ENCODE measurements around the gene CEP68. TPM values are rescaled to one million over a fixed set of nuclear protein-coding genes. Genes with fewer than 3 reads are reported as not detected.
"Not testable (repeated sequence)": the region's sequence is repeated elsewhere in the genome, so short reads cannot be mapped to it uniquely, and the experiment has no call there.

Gene CEP68
- total and polyA plus RNA-seq, 7 experiments from 2014 or later, result 8.5 to 52.0 (median 25.6) TPM

DNA sequence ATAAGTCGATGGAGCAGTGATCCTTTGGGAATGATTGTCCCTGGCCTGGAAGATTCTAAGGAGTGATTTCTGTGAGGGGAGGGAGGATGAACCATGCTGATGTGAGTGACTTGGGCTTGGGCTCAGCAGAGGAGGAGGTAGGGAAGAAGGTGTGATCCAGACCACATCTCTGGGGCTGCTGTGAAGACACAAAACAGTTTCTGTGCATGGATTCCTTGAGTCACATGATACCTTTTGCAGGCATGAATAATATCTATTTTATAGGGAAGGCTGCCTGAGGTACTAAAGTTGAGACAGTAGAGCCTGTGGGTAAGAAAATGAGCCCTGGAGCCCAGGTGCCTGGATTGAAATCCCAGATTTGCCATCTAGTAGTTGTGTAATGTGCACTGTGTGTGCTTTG lies 37.2 kb upstream of the CEP68 start:
- H3K4me3 ChIP-seq (ENCODE audit: low read length), result no peak overlapping the region
- POLR2A ChIA-PET, result no interaction called here

DNA sequence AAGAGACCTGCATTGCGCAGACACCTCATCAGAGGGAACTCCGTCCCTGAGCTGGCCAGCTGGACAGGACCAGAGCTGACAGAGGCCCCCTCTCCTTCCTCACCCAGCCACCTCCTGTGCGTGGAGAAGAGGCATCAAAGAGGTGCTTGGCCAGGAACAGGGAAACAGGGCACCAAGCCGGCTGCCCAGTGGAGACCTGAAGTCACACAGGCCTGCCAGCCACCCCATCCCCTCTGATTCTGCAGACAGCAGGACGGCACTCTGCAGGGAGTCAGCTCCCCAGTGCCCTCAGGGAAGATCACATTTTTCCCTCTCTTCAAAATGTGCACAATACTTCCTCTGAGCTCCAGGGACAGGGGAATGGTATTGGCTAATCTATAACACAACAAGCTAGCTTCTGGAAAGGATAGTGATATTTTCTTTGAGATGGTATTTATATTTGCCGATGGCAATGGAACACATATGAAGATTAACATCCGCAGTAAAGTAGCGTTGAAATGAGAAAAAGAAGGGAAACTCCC lies 36.5 kb upstream of the CEP68 start:
- ATAC-seq, result no peak
- intact Hi-C loops (cut with micrococcal nuclease), result no loop called here
- Histone ChIP-seq H3K9me3 (ENCODE audit: control insufficient read depth in 2 of 3, low read length in 3 of 3) (no peaks in the 10 kb centered on the region), H3K27me3 (ENCODE audit: control insufficient read depth in 2 of 2, insufficient read depth in 2 of 2, low read length in 2 of 2) (no peaks in the 10 kb centered on the region), H3K27ac (ENCODE audit: low read depth, low read length) (no peak overlapping the region), H3K4me1 (ENCODE audit: control insufficient read depth in 2 of 2, insufficient read depth in 2 of 2, low read length in 2 of 2) (no peaks in the 10 kb centered on the region), H3K4me3 (ENCODE audit: low read length) (no peak overlapping the region), H3K36me3 (ENCODE audit: control insufficient read depth in 2 of 3, insufficient read depth in 3 of 3, low read length in 3 of 3) (no peaks in the 10 kb centered on the region)
- Mint-ChIP-seq H3K36me3 (peaks cover 4 to 48% (median 16%) of the 10 kb centered on the region in 5 donors), H3K27me3 (no peaks in the 10 kb centered on the region), H3K9me3 (no peaks in the 10 kb centered on the region), H3K4me1 (peaks cover 0 to 11% (median 9%) of the 10 kb centered on the region in 7 donors), H3K4me3 (no peak overlapping the region), H3K27ac (no peak overlapping the region)
- POLR2A ChIA-PET, result interaction anchor here (0.5 kb wide), 2 partner anchors 36 to 90 kb away, joined by 3 read pairs; no protein-coding TSS in a partner anchor
- no peak for DNase-seq
- CTCF ChIA-PET, result interaction anchor here (1.2 kb wide), 1 partner anchor 12 kb away, joined by 3 read pairs; no protein-coding TSS in a partner anchor

More for the DNA sequence above, 37.2 kb upstream of the CEP68 start:
- H3K9me3 ChIP-seq (ENCODE audit: control insufficient read depth in 2 of 3, low read length in 3 of 3), result no peaks in the 10 kb centered on the region
- Mint-ChIP-seq H3K27ac (no peak overlapping the region), H3K4me1 (peaks cover 0 to 18% (median 9%) of the 10 kb centered on the region in 7 donors), H3K4me3 (no peak overlapping the region), H3K27me3 (no peaks in the 10 kb centered on the region), H3K36me3 (peaks cover 4 to 46% (median 16%) of the 10 kb centered on the region in 5 donors), H3K9me3 (no peaks in the 10 kb centered on the region)
- ATAC-seq (no peak), DNase-seq (no peak)
- H3K4me1 ChIP-seq (ENCODE audit: control insufficient read depth in 2 of 2, insufficient read depth in 2 of 2, low read length in 2 of 2), result no peaks in the 10 kb centered on the region
- no peaks in the 10 kb centered on the region for H3K36me3 ChIP-seq (ENCODE audit: control insufficient read depth in 2 of 3, insufficient read depth in 3 of 3, low read length in 3 of 3)
- no peaks in the 10 kb centered on the region for H3K27me3 ChIP-seq (ENCODE audit: control insufficient read depth in 2 of 2, insufficient read depth in 2 of 2, low read length in 2 of 2)
- CTCF ChIA-PET, result interaction anchor here (1.2 kb wide), 1 partner anchor 12 kb away, joined by 3 read pairs; no protein-coding TSS in a partner anchor
- no peak overlapping the region for H3K27ac ChIP-seq (ENCODE audit: low read depth, low read length)
- intact Hi-C loops (cut with micrococcal nuclease), result no loop called here

DNA sequence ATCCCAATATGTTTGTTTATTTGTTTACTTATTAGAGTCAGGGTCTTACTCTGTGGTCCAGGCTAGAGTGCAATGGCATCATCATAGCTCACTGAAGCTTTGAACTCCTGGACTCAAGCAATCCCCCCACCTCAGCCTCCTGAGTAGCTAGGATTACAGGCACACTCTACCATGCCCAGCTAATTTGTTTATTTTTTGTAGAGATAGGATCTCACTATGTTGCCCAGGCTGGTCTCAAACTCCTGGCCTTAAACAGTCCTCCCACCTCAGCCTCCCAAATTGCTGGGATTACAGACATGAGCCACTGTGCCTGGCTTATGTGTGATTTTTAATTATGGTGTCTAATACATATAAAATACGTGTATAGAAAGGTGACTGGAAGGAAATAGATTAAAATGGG lies 36.0 kb upstream of the CEP68 start:
- H3K4me1 ChIP-seq (ENCODE audit: control insufficient read depth in 2 of 2, insufficient read depth in 2 of 2, low read length in 2 of 2); H3K27me3 Mint-ChIP-seq; H3K4me3 Mint-ChIP-seq; H3K4me3 ChIP-seq (ENCODE audit: low read length); H3K9me3 Mint-ChIP-seq; H3K9me3 ChIP-seq (ENCODE audit: control insufficient read depth in 2 of 3, low read length in 3 of 3); DNase-seq; intact Hi-C loops (cut with micrococcal nuclease); H3K27ac ChIP-seq (ENCODE audit: low read depth, low read length); H3K27ac Mint-ChIP-seq; H3K27me3 ChIP-seq (ENCODE audit: control insufficient read depth in 2 of 2, insufficient read depth in 2 of 2, low read length in 2 of 2); H3K36me3 ChIP-seq (ENCODE audit: control insufficient read depth in 2 of 3, insufficient read depth in 3 of 3, low read length in 3 of 3); ATAC-seq: not testable (repeated sequence)
- Mint-ChIP-seq H3K36me3 (peaks cover 4 to 48% (median 16%) of the 10 kb centered on the region in 5 donors), H3K4me1 (peaks cover 0 to 10% (median 8%) of the 10 kb centered on the region in 7 donors)
- ChIA-PET POLR2A (interaction anchor here (0.5 kb wide), 2 partner anchors 36 to 91 kb away, joined by 3 read pairs; no protein-coding TSS in a partner anchor), CTCF (interaction anchor here (0.6 to 1.2 kb wide), 2 partner anchors 11 to 45 kb away, joined by 3 to 4 read pairs; no protein-coding TSS in a partner anchor)

DNA sequence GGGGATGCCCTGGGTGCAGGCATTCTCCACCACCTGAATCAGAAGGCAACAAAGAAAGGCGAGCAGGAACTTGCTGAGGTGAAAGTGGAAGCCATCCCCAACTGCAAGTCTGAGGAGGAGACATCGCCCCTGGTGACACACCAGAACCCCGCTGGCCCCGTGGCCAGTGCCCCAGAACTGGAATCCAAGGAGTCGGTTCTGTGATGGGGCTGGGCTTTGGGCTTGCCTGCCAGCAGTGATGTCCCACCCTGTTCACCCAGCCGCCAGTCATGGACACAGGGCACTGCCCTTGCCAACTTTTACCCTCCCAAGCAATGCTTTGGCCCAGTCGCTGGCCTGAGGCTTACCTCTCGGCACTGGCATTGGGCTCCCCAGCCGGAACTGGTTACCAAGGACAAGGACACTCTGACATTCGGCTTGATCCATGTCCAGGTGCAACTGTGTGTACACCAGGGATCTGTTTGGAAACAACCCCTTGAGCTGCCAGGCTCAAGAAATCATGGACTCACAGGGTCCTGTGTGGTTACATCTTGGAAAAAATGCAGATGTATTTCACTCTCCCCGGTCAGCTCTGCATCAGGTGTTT lies 35.2 kb upstream of the CEP68 start:
- DNase-seq (no peak), ATAC-seq (no peak)
- Mint-ChIP-seq H3K27ac (no peak overlapping the region), H3K36me3 (peaks cover 4 to 48% (median 21%) of the 10 kb centered on the region in 5 donors), H3K9me3 (no peaks in the 10 kb centered on the region), H3K4me3 (no peak overlapping the region), H3K27me3 (no peaks in the 10 kb centered on the region), H3K4me1 (peaks cover 0 to 16% (median 8%) of the 10 kb centered on the region in 7 donors)
- CTCF ChIA-PET, result no interaction called here
- POLR2A ChIA-PET, result no interaction called here
- Histone ChIP-seq H3K9me3 (ENCODE audit: control insufficient read depth in 2 of 3, low read length in 3 of 3) (no peaks in the 10 kb centered on the region), H3K4me1 (ENCODE audit: control insufficient read depth in 2 of 2, insufficient read depth in 2 of 2, low read length in 2 of 2) (no peaks in the 10 kb centered on the region), H3K4me3 (ENCODE audit: low read length) (no peak overlapping the region), H3K27me3 (ENCODE audit: control insufficient read depth in 2 of 2, insufficient read depth in 2 of 2, low read length in 2 of 2) (no peaks in the 10 kb centered on the region), H3K36me3 (ENCODE audit: control insufficient read depth in 2 of 3, insufficient read depth in 3 of 3, low read length in 3 of 3) (no peaks in the 10 kb centered on the region), H3K27ac (ENCODE audit: low read depth, low read length) (no peak overlapping the region)
- intact Hi-C loops (cut with micrococcal nuclease), result no loop called here

DNA sequence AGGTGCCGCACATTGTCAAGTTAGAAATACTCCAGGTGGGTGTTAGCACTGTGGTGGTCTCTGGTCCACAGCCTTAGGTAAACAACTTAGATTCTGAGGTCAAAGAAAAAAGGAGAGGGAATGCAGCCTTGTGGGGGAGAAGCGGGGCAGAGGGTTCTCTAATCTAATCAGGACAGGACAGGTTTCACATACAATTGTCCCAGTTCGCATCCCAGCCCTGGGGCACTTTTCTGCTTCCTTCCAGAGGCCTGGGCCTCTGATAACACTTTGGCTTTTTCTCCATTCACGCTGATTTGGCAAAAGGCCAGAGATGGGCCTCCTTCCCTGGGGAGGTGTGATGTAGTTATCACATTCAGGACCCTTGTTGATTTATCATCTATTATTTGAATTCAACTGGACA lies 34.5 kb upstream of the CEP68 start:
- POLR2A ChIA-PET, result no interaction called here
- CTCF ChIA-PET, result no interaction called here

DNA sequence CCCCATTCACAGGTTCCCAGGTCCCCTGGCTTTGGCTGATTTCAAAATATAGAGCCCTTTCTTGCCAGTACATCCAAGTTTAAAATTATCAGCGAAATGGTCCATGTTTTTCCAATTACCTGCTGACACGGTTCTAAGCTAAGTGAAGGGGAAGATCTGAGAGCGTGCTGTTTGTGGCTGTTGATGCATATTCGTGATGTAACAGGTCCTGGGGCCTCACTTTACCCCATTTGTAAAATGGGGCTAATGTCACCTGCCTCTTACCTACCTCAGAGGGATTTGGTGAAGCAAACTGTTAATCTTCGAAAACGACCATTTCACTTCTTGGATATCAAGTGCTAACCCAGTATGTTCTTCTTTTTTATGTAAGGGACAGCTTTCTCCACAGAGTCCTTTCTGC lies 34.0 kb upstream of the CEP68 start:
- no peaks in the 10 kb centered on the region for H3K27me3 ChIP-seq (ENCODE audit: control insufficient read depth in 2 of 2, insufficient read depth in 2 of 2, low read length in 2 of 2)
- no peaks in the 10 kb centered on the region for H3K9me3 ChIP-seq (ENCODE audit: control insufficient read depth in 2 of 3, low read length in 3 of 3)
- peak overlapping the region in 1 of 9 donors; percentile 16 for H3K27ac Mint-ChIP-seq
- H3K36me3 ChIP-seq (ENCODE audit: control insufficient read depth in 2 of 3, insufficient read depth in 3 of 3, low read length in 3 of 3), result no peaks in the 10 kb centered on the region
- no peaks in the 10 kb centered on the region for H3K9me3 Mint-ChIP-seq
- intact Hi-C loops (cut with micrococcal nuclease), result no loop called here
- H3K36me3 Mint-ChIP-seq, result peaks cover 4 to 39% (median 16%) of the 10 kb centered on the region in 5 donors
- H3K4me3 ChIP-seq (ENCODE audit: low read length), result no peak overlapping the region
- ChIA-PET CTCF (no interaction called here), POLR2A (no interaction called here)
- ATAC-seq, result no peak
- H3K4me1 ChIP-seq (ENCODE audit: control insufficient read depth in 2 of 2, insufficient read depth in 2 of 2, low read length in 2 of 2), result no peaks in the 10 kb centered on the region
- H3K4me1 Mint-ChIP-seq, result peaks cover 0 to 16% (median 7%) of the 10 kb centered on the region in 7 donors
- no peaks in the 10 kb centered on the region for H3K27me3 Mint-ChIP-seq
- H3K27ac ChIP-seq (ENCODE audit: low read depth, low read length), result no peak overlapping the region
- DNase-seq, result no peak
- no peak overlapping the region for H3K4me3 Mint-ChIP-seq

More for the DNA sequence above, 34.5 kb upstream of the CEP68 start:
- ATAC-seq (no peak), DNase-seq (no peak)
- no peaks in the 10 kb centered on the region for H3K27me3 Mint-ChIP-seq
- no peak overlapping the region for H3K27ac ChIP-seq (ENCODE audit: low read depth, low read length)
- no peaks in the 10 kb centered on the region for H3K36me3 ChIP-seq (ENCODE audit: control insufficient read depth in 2 of 3, insufficient read depth in 3 of 3, low read length in 3 of 3)
- no peaks in the 10 kb centered on the region for H3K27me3 ChIP-seq (ENCODE audit: control insufficient read depth in 2 of 2, insufficient read depth in 2 of 2, low read length in 2 of 2)
- no peaks in the 10 kb centered on the region for H3K9me3 ChIP-seq (ENCODE audit: control insufficient read depth in 2 of 3, low read length in 3 of 3)
- H3K4me3 Mint-ChIP-seq, result no peak overlapping the region
- peak overlapping the region in 1 of 9 donors; percentile 16 for H3K27ac Mint-ChIP-seq
- no peaks in the 10 kb centered on the region for H3K4me1 ChIP-seq (ENCODE audit: control insufficient read depth in 2 of 2, insufficient read depth in 2 of 2, low read length in 2 of 2)
- no peaks in the 10 kb centered on the region for H3K9me3 Mint-ChIP-seq
- no peak overlapping the region for H3K4me3 ChIP-seq (ENCODE audit: low read length)
- peaks cover 0 to 16% (median 8%) of the 10 kb centered on the region in 7 donors for H3K4me1 Mint-ChIP-seq
- H3K36me3 Mint-ChIP-seq, result peaks cover 4 to 42% (median 18%) of the 10 kb centered on the region in 5 donors
- intact Hi-C loops (cut with micrococcal nuclease), result no loop called here
